Endothelial cell of umbilical vein (primary cell): Measurements from ENCODE around the gene TMIGD3. TPM values are rescaled to one million over a fixed set of nuclear protein-coding genes. Genes with fewer than 3 reads are reported as not detected.

Experiments used
- BruUV-seq: library from RNA; stranded (reverse); fragments of 400-500 nt; replicated peaks from 2 replicates; lab custom pipeline; 2021; lab: Mats Ljungman, UMichigan
- CTCF ChIA-PET: fragments of 300-600, 350-600 bp; sonication (Branson Sonifier 250); formaldehyde crosslinking; loops from one replicate; lab custom pipeline; 2021; ENCODE audit warnings: antibody characterized with exemption, inconsistent platforms; lab: Charles Lee
- POLR2A ChIA-PET: fragments of 300-600, 350-600 bp; sonication (Branson Sonifier 250); formaldehyde crosslinking; loops from one replicate; lab custom pipeline; 2021; ENCODE audit warnings: antibody characterized with exemption, inconsistent platforms; lab: Charles Lee
- DNase-seq: peaks from one replicate; pipeline ENCODE4 v3.0.0-alpha.2; 2011; ENCODE audit warnings: low read depth, low spot score
- FAIRE-seq: peaks from 2 replicates; lab custom pipeline; 2011; peaks lifted over from hg19 to GRCh38; lab: Jason Lieb, UNC
- H2AFZ ChIP-seq: 2 replicates; pipeline ENCODE4 v1.6.0; 2012; ENCODE audit warnings: low read depth, low read length, control low read depth, inconsistent platforms
- H3K27ac ChIP-seq: 2 replicates; pipeline ENCODE4 v1.5.1; 2011; ENCODE audit warnings: low read depth, mild to moderate bottlenecking, control low read depth, low read length, moderate library complexity; ENCODE audit not compliant: insufficient read depth
- H3K27me3 ChIP-seq, 2 experiments: 2 replicates each; pipeline versions ENCODE4 v1.6.0 to v1.6.1; 2011; ENCODE audit warnings: low read length in 2 of 2, mixed read lengths in 1 of 2; ENCODE audit not compliant: control insufficient read depth in 2 of 2, insufficient read depth in 2 of 2
- H3K36me3 ChIP-seq, 2 experiments: 2 replicates in 1 of 2; 3 replicates in 1 of 2; pipeline ENCODE4 v1.5.1; 2011; ENCODE audit warnings: low read length in 2 of 2, mild to moderate bottlenecking in 1 of 2, moderate library complexity in 1 of 2; ENCODE audit not compliant: control insufficient read depth in 2 of 2, insufficient read depth in 2 of 2; ENCODE audit errors: extremely low read depth in 1 of 2
- H3K4me1 ChIP-seq: 3 replicates; pipeline ENCODE4 v1.5.1; 2011; ENCODE audit warnings: mild to moderate bottlenecking, low read length; ENCODE audit not compliant: control insufficient read depth, insufficient read depth; ENCODE audit errors: extremely low read depth
- H3K4me2 ChIP-seq: 2 replicates; pipeline ENCODE4 v1.6.1; 2011; ENCODE audit warnings: low read length, control low read depth, mixed read lengths; ENCODE audit not compliant: insufficient read depth
- H3K4me3 ChIP-seq, 3 experiments: fragments of 200-600 bp in 1 of 3; sonication (generic), shearing (Covaris generic) in 1 of 3; replicated peaks in 1 of 3; 2 replicates each; pipeline ENCODE4 v1.5.1; 2011 to 2016; ENCODE audit warnings: control low read depth in 3 of 3, low read length in 3 of 3, mild to moderate bottlenecking in 2 of 3, inconsistent platforms in 1 of 3, low read depth in 1 of 3, moderate library complexity in 1 of 3; ENCODE audit not compliant: insufficient read depth in 1 of 3
- H3K79me2 ChIP-seq: 2 replicates; pipeline ENCODE4 v1.6.0; 2012; ENCODE audit warnings: low read length, inconsistent platforms; ENCODE audit not compliant: control insufficient read depth, insufficient read depth
- H3K9ac ChIP-seq: replicated peaks from 2 replicates; pipeline ENCODE3; 2011; ENCODE audit warnings: low read length, control low read depth; ENCODE audit not compliant: insufficient read depth; ENCODE audit errors: extremely low read depth
- H3K9me1 ChIP-seq: replicated peaks from 3 replicates; pipeline ENCODE4 v1.6.0; 2011; ENCODE audit warnings: mild to moderate bottlenecking, low read length; ENCODE audit not compliant: control insufficient read depth, insufficient read depth; ENCODE audit errors: extremely low read depth
- H3K9me3 ChIP-seq: replicated peaks from 2 replicates; pipeline ENCODE4 v1.5.1; 2012; ENCODE audit warnings: low read length, inconsistent platforms; ENCODE audit not compliant: control insufficient read depth, insufficient read depth
- H4K20me1 ChIP-seq: replicated peaks from 2 replicates; pipeline ENCODE3; 2011; ENCODE audit warnings: mild to moderate bottlenecking, low read length; ENCODE audit not compliant: control insufficient read depth, insufficient read depth; ENCODE audit errors: extremely low read depth
- EZH2 ChIP-seq: IDR thresholded peaks from 2 replicates; pipeline ENCODE4 v1.6.1; 2012; ENCODE audit warnings: borderline replicate concordance, low read depth, mild to moderate bottlenecking, moderate library complexity, low read length, inconsistent platforms; ENCODE audit not compliant: severe bottlenecking
- FOS ChIP-seq: IDR thresholded peaks from 2 replicates; pipeline ENCODE4 v1.6.1; 2011; ENCODE audit warnings: mild to moderate bottlenecking, low read length, moderate library complexity, borderline replicate concordance; ENCODE audit not compliant: insufficient read depth
- GATA2 ChIP-seq: IDR thresholded peaks from 2 replicates; pipeline ENCODE4 v1.7.0; 2011; ENCODE audit warnings: low read depth, mild to moderate bottlenecking, moderate library complexity, mixed read lengths, low read length; ENCODE audit not compliant: insufficient read length, insufficient read depth
- JUN ChIP-seq: IDR thresholded peaks from 2 replicates; pipeline ENCODE4 v1.6.1; 2011; ENCODE audit warnings: borderline replicate concordance, low read depth; ENCODE audit not compliant: insufficient read length, insufficient read depth
- MYC ChIP-seq: IDR thresholded peaks from one replicate; pipeline ENCODE4 v1.6.1; 2011; ENCODE audit warnings: mild to moderate bottlenecking, low read depth, low read length
- POLR2A ChIP-seq: IDR thresholded peaks from 2 replicates; pipeline ENCODE4 v1.6.1; 2012; ENCODE audit warnings: low read depth, mild to moderate bottlenecking, control low read depth, low read length
- POLR2AphosphoS5 ChIP-seq: IDR thresholded peaks from 2 replicates; pipeline ENCODE4 v1.6.1; 2012; ENCODE audit warnings: low read depth, mild to moderate bottlenecking, control low read depth, low read length, moderate library complexity; ENCODE audit not compliant: insufficient read depth
- dilution Hi-C: fragments of 300-500 bp; cut with MboI; formaldehyde crosslinking; loops from one replicate; pipeline ENCODE4 v1.15.0; 2019; ENCODE audit warnings: low sequenced_read_pairs; ENCODE audit not compliant: extremely low pct_ligation_motif_present
- intact Hi-C: fragments of 100-400 bp; cut with micrococcal nuclease; formaldehyde crosslinking; loops from one replicate; pipeline ENCODE4 v1.10.0; 2022
- polyA plus RNA-seq, 4 experiments: library from polyadenylated mRNA; depleted of rRNA in 3 of 4; stranded (reverse) in 3 of 4; unstranded in 1 of 4; fragments of >200 nt; gene quantifications; 2 replicates each; pipeline versions ENCODE4 v1.2.1 to v1.2.3, GENCODE V29; 2011 to 2012; ENCODE audit warnings: missing spikeins in 1 of 4
- total RNA-seq: library from RNA; stranded (reverse); gene quantifications from 2 replicates; pipeline ENCODE4 v1.2.3, GENCODE V29; 2021
- TF ChIP-seq, protein P1 (sequence below): IDR thresholded peaks from 2 replicates; pipeline ENCODE4 v1.6.1; 2011; ENCODE audit not compliant: insufficient read depth, insufficient read length
- TF ChIP-seq, protein P2 (sequence below), 2 donors: IDR thresholded peaks; 1 replicate in 1 of 2; 2 replicates in 1 of 2; pipeline ENCODE4 v1.5.1; 2011; ENCODE audit warnings: low read length in 2 of 2, mild to moderate bottlenecking in 2 of 2, moderate library complexity in 2 of 2, control low read depth in 1 of 2, inconsistent platforms in 1 of 2, low read depth in 1 of 2; ENCODE audit not compliant: insufficient read depth in 1 of 2; ENCODE audit errors: extremely low read depth in 1 of 2

The TMIGD3 gene
- total and polyA plus RNA-seq, 2 donors (not counting 3 experiments of a cell fraction or from before 2014, with no cell fraction given), result 0.07 to 0.49 TPM

DNA sequence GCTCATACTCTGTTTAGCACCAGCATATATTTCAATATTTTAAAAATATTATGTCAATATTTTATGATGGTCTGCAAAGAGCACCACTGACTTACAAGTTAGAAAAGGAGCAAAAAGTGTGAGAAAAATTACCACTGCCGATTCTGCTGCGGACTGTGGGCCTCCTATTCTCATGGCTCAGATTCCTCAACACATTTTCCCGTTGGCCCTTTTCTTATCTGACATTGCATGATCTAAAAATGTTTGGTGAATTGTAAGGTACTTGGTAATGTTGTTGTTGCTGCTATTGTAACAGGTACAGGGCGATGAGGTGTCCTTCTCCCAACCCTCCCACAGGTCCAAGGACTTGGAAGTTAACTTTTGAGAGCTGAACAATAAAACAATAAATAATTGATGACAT is 28.9 kb downstream of the TMIGD3 start:
- Histone ChIP-seq H3K27ac (no peak overlapping the region), H3K9ac (no peak overlapping the region), H2AFZ (peak overlapping the region; percentile 27), H3K4me3 (no peak overlapping the region), H3K79me2 (no peaks in the 10 kb centered on the region), H3K9me3 (no peaks in the 10 kb centered on the region), H3K27me3 (no peaks in the 10 kb centered on the region), H4K20me1 (no peaks in the 10 kb centered on the region), H3K9me1 (no peaks in the 10 kb centered on the region), H3K4me1 (peaks cover 13% of the 10 kb centered on the region), H3K4me2 (peak overlapping the region; percentile 93), H3K36me3 (no peaks in the 10 kb centered on the region)
- CTCF ChIA-PET, result interaction anchor here (1.0 to 4.1 kb wide), 6 partner anchors 13 to 339 kb away, joined by 3 to 15 read pairs (median 5); no protein-coding TSS in a partner anchor
- FAIRE-seq (no peak), DNase-seq (no peak)
- BruUV-seq, result no TSS peak
- intact Hi-C loops (no loop called here), dilution Hi-C loops (no loop called here)
- TF ChIP-seq, protein P1, sequence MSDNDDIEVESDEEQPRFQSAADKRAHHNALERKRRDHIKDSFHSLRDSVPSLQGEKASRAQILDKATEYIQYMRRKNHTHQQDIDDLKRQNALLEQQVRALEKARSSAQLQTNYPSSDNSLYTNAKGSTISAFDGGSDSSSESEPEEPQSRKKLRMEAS, result no peak
- no peak for TF ChIP-seq JUN
- no peak for TF ChIP-seq EZH2
- no peak for TF ChIP-seq FOS
- no peak for TF ChIP-seq POLR2A
- TF ChIP-seq POLR2AphosphoS5, result no peak
- TF ChIP-seq, protein P2, sequence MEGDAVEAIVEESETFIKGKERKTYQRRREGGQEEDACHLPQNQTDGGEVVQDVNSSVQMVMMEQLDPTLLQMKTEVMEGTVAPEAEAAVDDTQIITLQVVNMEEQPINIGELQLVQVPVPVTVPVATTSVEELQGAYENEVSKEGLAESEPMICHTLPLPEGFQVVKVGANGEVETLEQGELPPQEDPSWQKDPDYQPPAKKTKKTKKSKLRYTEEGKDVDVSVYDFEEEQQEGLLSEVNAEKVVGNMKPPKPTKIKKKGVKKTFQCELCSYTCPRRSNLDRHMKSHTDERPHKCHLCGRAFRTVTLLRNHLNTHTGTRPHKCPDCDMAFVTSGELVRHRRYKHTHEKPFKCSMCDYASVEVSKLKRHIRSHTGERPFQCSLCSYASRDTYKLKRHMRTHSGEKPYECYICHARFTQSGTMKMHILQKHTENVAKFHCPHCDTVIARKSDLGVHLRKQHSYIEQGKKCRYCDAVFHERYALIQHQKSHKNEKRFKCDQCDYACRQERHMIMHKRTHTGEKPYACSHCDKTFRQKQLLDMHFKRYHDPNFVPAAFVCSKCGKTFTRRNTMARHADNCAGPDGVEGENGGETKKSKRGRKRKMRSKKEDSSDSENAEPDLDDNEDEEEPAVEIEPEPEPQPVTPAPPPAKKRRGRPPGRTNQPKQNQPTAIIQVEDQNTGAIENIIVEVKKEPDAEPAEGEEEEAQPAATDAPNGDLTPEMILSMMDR (IDR thresholded peaks at IDR 0.05; ENCODE audit: extremely low read depth in 1 of 2, insufficient read depth in 1 of 2, low read depth in 1 of 2, low read length in 2 of 2), result no peak
- no peak for TF ChIP-seq GATA2
- TF ChIP-seq MYC, result no peak
- POLR2A ChIA-PET, result interaction anchor here (0.7 kb wide), 1 partner anchor 244 kb away, joined by 4 read pairs; no protein-coding TSS in a partner anchor
